CD8-positive, alpha-beta memory T cell (primary cell): ENCODE results near the gene KIFC3. TPM values are rescaled to one million over a fixed set of nuclear protein-coding genes. Genes with fewer than 3 reads are reported as not detected.
"Not testable (repeated sequence)": the region's sequence is repeated elsewhere in the genome, so short reads cannot be mapped to it uniquely, and the experiment has no call there.

ENCODE experiments used
- CTCF ChIA-PET: fragments of 350-600 bp; sonication (Branson Sonifier 250); formaldehyde crosslinking; loops from one replicate; lab custom pipeline; 2021; ENCODE audit warnings: antibody characterized with exemption; lab: Charles Lee
- POLR2A ChIA-PET: fragments of 350-600 bp; sonication (Branson Sonifier 250); formaldehyde crosslinking; loops from one replicate; lab custom pipeline; 2021; ENCODE audit warnings: antibody characterized with exemption; lab: Charles Lee
- DNase-seq, 5 donors: peaks; one replicate each; pipeline versions ENCODE4 v3.0.0 to v3.0.0-alpha.2; 2020 to 2022; ENCODE audit warnings: mixed read lengths in 1 of 5
- H3K27ac ChIP-seq: one replicate; pipeline ENCODE4 v1.7.0; 2013; ENCODE audit warnings: low read depth, mild to moderate bottlenecking, low read length, moderate library complexity
- H3K27me3 ChIP-seq: 2 replicates; pipeline ENCODE4 v1.7.0; 2013; ENCODE audit warnings: low read length, mild to moderate bottlenecking; ENCODE audit not compliant: insufficient read depth, poor library complexity, severe bottlenecking
- H3K36me3 ChIP-seq: 2 replicates; pipeline ENCODE4 v1.7.0; 2013; ENCODE audit warnings: mild to moderate bottlenecking, low read length, moderate library complexity; ENCODE audit not compliant: insufficient read depth
- H3K4me1 ChIP-seq: 2 replicates; pipeline ENCODE4 v1.7.0; 2013; ENCODE audit warnings: mild to moderate bottlenecking, low read length, moderate library complexity; ENCODE audit not compliant: insufficient read depth
- H3K4me3 ChIP-seq: 2 replicates; pipeline ENCODE4 v1.7.0; 2013; ENCODE audit warnings: mild to moderate bottlenecking, low read length
- H3K9me3 ChIP-seq: 2 replicates; pipeline ENCODE4 v1.7.0; 2013; ENCODE audit warnings: mild to moderate bottlenecking, low read length
- H3K27ac Mint-ChIP-seq, 8 donors: one replicate each; pipeline ENCODE4 v1.8.0; 2020 to 2021; ENCODE audit warnings: mixed read lengths in 8 of 8, mild to moderate bottlenecking in 6 of 8, inconsistent platforms in 3 of 8, moderate library complexity in 3 of 8
- H3K27me3 Mint-ChIP-seq, 2 donors: one replicate each; pipeline ENCODE4 v1.8.0; 2020 to 2021; ENCODE audit warnings: mixed read lengths in 2 of 2, mild to moderate bottlenecking in 1 of 2, moderate library complexity in 1 of 2
- H3K36me3 Mint-ChIP-seq, 3 donors: one replicate each; pipeline ENCODE4 v1.8.0; 2020 to 2021; ENCODE audit warnings: mixed read lengths in 3 of 3, inconsistent platforms in 1 of 3, mild to moderate bottlenecking in 1 of 3
- H3K4me1 Mint-ChIP-seq, 3 donors: one replicate each; pipeline ENCODE4 v1.8.0; 2020 to 2021; ENCODE audit warnings: mixed read lengths in 3 of 3, inconsistent platforms in 1 of 3, mild to moderate bottlenecking in 1 of 3
- H3K4me3 Mint-ChIP-seq, 7 donors: one replicate each; pipeline ENCODE4 v1.8.0; 2020 to 2021; ENCODE audit warnings: mixed read lengths in 7 of 7, mild to moderate bottlenecking in 6 of 7, moderate library complexity in 4 of 7, inconsistent platforms in 2 of 7
- H3K9me3 Mint-ChIP-seq, 5 donors: one replicate each; pipeline ENCODE4 v1.8.0; 2020 to 2022; ENCODE audit warnings: mixed read lengths in 5 of 5, mild to moderate bottlenecking in 3 of 5, moderate library complexity in 2 of 5, inconsistent platforms in 1 of 5
- polyA plus RNA-seq: library from polyadenylated mRNA; unstranded; fragments of 300-500 nt; fragmentation: Illumina TruSeq; gene quantifications from one replicate; pipeline ENCODE4 v1.2.3, GENCODE V29; 2021
- total RNA-seq, 2 experiments: library from RNA; stranded (reverse); gene quantifications; one replicate each; pipeline ENCODE4 v1.2.3, GENCODE V29; 2021

The KIFC3 gene
- total and polyA plus RNA-seq, 3 experiments from 2014 or later: 0.82 to 3.2 (median 2.9) TPM

DNA sequence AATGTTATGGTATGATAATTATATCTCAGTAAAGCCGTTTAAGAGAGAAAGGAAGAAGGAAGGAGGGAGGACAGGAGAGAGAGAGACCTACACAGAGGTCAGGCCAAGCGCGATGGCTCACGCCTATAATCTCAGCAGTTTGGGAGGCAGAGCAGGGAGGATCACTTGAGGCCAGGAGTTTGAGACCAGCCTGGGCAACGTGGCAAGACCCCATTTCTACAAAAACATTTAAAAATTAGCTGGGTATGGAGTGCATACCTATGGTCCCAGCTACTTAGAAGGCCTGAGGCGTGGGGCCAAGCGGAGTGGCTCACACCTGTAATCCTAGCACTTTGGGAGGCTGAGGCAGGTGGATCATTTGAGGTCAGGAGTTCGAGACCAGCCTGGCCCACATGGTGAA is 9.0 kb upstream of the KIFC3 start:
- not testable (repeated sequence) for H3K9me3 Mint-ChIP-seq, DNase-seq, H3K27me3 ChIP-seq, H3K27me3 Mint-ChIP-seq, H3K9me3 ChIP-seq, H3K4me3 Mint-ChIP-seq, H3K36me3 ChIP-seq, H3K4me3 ChIP-seq, H3K36me3 Mint-ChIP-seq
- H3K27ac ChIP-seq: peak overlapping the region; percentile 46
- peak overlapping the region in 7 of 8 donors; percentile 16 to 98 (median 91) for H3K27ac Mint-ChIP-seq
- CTCF ChIA-PET: interaction anchor here (3.9 kb wide), 1 partner anchor 11 kb away, joined by 19 read pairs; no protein-coding TSS in a partner anchor
- peaks cover 49 to 57% (median 50%) of the 10 kb centered on the region in 3 donors for H3K4me1 Mint-ChIP-seq
- POLR2A ChIA-PET: interaction anchor here (0.7 to 1.3 kb wide), 2 partner anchors 9 to 51 kb away, joined by 4 to 6 read pairs; partner anchors contain the start of gene KIFC3
- H3K4me1 ChIP-seq: peaks cover 42% of the 10 kb centered on the region

DNA sequence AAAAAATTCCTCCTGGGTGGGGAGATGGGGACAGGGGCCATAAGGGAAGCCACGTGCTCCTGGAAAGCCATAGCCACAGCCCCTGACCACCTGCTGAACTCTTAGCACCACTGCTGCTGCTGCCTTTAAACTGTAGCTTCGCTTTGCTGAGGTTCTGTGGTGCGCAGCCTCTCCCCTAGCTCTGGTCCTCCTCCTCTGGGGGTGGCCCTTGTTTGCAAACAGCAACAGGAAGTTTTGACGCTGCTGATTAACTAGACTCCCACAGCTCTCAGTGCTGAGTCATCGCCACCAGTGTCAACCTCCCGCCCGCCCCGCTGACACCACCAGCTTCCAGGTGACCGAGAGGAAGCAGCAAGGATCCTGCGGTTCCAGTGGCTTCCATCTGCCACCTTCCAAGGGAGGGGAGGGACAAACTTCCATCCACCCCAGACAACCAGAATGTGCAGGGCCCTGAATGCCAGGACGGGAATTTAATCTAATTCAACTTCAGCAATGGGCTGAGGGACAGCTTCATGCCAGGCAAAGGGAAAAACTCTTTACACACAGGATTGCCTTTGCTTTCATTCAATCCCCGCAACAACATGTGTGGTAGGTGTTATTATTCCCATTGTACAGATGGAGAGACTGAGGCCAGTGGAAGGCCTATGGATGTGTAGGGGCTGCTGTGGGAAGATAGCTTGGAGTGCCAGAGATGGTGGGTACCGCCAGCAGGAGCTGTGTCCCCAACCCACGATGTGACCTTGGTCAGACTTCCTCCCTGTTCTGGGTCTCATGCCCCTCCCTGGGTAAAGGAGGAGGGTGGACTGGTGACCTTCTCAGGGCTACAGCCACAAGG is 8.1 kb upstream of the KIFC3 start:
- peaks cover 39 to 48% (median 41%) of the 10 kb centered on the region in 3 donors for H3K4me1 Mint-ChIP-seq
- no peak overlapping the region for H3K4me3 ChIP-seq
- H3K4me3 Mint-ChIP-seq: peak overlapping the region; percentile 7 to 86 (median 71)
- ChIA-PET POLR2A (interaction anchor here (0.5 to 1.3 kb wide), 7 partner anchors 9 to 1326 kb away, joined by 3 to 8 read pairs (median 4); partner anchors contain the start of genes KATNB1 and KIFC3), CTCF (interaction anchor here (1.0 to 3.9 kb wide), 6 partner anchors 8 to 74 kb away, joined by 3 to 19 read pairs (median 4); no protein-coding TSS in a partner anchor)
- no peaks in the 10 kb centered on the region for H3K9me3 Mint-ChIP-seq
- no peaks in the 10 kb centered on the region for H3K9me3 ChIP-seq
- peak overlapping the region; percentile 65 to 98 (median 96) for H3K27ac Mint-ChIP-seq
- H3K27me3 Mint-ChIP-seq: peaks cover 10% of the 10 kb centered on the region in 2 donors
- H3K27ac ChIP-seq: peak overlapping the region; percentile 78
- H3K36me3 ChIP-seq: no peaks in the 10 kb centered on the region
- H3K36me3 Mint-ChIP-seq: no peaks in the 10 kb centered on the region
- H3K4me1 ChIP-seq: peaks cover 33% of the 10 kb centered on the region
- H3K27me3 ChIP-seq: no peaks in the 10 kb centered on the region
- DNase-seq: peak in 4 of 5 donors; percentile 78 to 91 (median 80)

DNA sequence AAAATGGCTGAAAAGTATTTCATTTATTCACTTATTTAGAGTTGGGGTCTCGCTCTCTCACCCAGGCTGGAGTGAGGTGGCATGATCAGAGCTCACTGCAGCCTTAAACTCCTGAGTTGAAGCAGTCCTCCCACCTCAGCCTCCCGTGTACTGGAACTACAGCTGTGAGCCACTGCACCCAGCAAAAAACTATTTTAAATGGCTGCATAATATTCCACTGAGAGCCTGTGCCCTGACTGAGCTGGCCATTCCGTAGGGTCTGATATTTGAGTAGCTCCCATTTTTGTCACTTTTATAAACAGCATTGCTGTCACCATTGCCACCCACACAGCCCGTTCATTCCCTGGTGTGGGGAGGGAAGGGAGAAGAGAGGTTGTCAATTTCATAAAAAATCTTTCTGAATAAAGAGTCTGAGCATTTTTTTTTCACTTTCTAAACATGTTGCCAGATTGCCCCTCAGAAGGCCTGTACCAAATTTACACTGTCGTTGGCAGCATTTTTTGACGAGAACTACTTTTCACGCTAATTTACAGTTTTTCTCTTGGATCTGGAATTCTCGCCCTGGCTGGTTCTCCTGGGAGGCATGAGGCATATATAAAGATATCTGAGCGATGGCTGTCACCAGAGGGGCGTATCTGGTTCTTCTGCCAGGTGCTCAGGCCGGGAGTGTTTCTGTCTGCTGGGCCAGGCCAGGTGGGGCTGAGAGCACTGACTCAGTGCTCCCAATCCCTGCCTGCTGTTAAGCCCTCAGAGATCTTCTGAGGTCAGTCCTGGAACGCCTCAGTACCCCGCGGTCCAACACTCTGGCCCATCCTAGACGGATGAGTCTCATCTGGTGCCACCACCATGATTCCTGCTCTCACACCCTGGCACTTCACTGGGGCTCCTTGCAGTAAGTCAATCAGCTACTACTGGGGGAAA is 7.2 kb upstream of the KIFC3 start:
- Histone ChIP-seq H3K9me3 (no peaks in the 10 kb centered on the region), H3K4me3 (no peak overlapping the region), H3K27me3 (no peaks in the 10 kb centered on the region), H3K36me3 (no peaks in the 10 kb centered on the region), H3K27ac (peak overlapping the region; percentile 78), H3K4me1 (peaks cover 33% of the 10 kb centered on the region)
- peak overlapping the region; percentile 7 to 86 (median 71) for H3K4me3 Mint-ChIP-seq
- H3K36me3 Mint-ChIP-seq: no peaks in the 10 kb centered on the region
- DNase-seq: peak in 1 of 5 donors; percentile 17
- ChIA-PET CTCF (interaction anchor here (1.0 to 3.9 kb wide), 8 partner anchors 9 to 190 kb away, joined by 3 to 19 read pairs (median 4); no protein-coding TSS in a partner anchor), POLR2A (interaction anchor here (0.8 to 1.9 kb wide), 6 partner anchors 8 to 557 kb away, joined by 3 to 6 read pairs (median 4); partner anchors contain the start of genes KATNB1 and KIFC3)
- peaks cover 35 to 42% (median 35%) of the 10 kb centered on the region in 3 donors for H3K4me1 Mint-ChIP-seq
- peaks cover 10% of the 10 kb centered on the region in 2 donors for H3K27me3 Mint-ChIP-seq
- H3K27ac Mint-ChIP-seq: peak overlapping the region; percentile 65 to 98 (median 96)
- no peaks in the 10 kb centered on the region for H3K9me3 Mint-ChIP-seq

DNA sequence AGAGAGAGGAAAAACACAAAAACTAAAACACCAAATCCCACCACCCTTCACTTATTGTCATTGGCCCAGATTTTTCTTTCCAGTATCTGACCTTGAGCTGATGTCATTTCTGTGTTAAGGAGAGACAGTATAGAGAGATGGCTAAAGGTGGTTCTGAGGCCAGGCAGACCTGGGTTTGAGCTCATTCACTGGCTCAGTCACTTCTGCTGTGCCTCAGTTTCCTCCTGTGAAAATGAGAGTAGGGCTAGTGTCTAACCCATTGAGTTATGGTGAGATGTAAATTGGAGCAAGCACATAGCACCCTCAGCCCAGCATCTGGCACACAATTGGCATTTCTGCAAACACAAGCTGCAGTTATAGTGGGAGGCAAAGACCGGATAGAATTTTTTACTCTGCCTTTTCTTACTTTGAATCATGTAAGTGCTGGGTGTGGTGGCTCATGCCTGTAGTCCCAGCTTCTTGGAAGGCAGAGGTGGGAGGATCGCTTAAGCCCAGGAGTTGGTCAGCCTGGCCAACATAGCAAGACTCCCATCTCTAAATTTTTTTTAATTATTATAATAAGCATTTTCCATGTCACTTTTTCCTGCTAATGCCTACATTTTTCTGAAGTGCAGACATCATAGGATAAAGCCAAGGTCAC is 6.4 kb upstream of the KIFC3 start:
- H3K9me3 ChIP-seq: no peaks in the 10 kb centered on the region
- H3K27ac Mint-ChIP-seq: peak overlapping the region in 7 of 8 donors; percentile 44 to 90 (median 75)
- POLR2A ChIA-PET: interaction anchor here (1.9 kb wide), 1 partner anchor 9 kb away, joined by 5 read pairs; no protein-coding TSS in a partner anchor
- peaks cover 10% of the 10 kb centered on the region in 2 donors for H3K27me3 Mint-ChIP-seq
- H3K27me3 ChIP-seq: no peaks in the 10 kb centered on the region
- peaks cover 27 to 38% (median 35%) of the 10 kb centered on the region in 3 donors for H3K4me1 Mint-ChIP-seq
- H3K4me3 Mint-ChIP-seq: peak overlapping the region; percentile 4 to 81 (median 64)
- H3K36me3 Mint-ChIP-seq: no peaks in the 10 kb centered on the region
- DNase-seq: no peak
- CTCF ChIA-PET: interaction anchor here (1.2 to 3.9 kb wide), 5 partner anchors 9 to 191 kb away, joined by 3 to 19 read pairs (median 4); no protein-coding TSS in a partner anchor
- no peak overlapping the region for H3K4me3 ChIP-seq
- no peaks in the 10 kb centered on the region for H3K9me3 Mint-ChIP-seq
- H3K27ac ChIP-seq: no peak overlapping the region
- peaks cover 33% of the 10 kb centered on the region for H3K4me1 ChIP-seq
- no peaks in the 10 kb centered on the region for H3K36me3 ChIP-seq

DNA sequence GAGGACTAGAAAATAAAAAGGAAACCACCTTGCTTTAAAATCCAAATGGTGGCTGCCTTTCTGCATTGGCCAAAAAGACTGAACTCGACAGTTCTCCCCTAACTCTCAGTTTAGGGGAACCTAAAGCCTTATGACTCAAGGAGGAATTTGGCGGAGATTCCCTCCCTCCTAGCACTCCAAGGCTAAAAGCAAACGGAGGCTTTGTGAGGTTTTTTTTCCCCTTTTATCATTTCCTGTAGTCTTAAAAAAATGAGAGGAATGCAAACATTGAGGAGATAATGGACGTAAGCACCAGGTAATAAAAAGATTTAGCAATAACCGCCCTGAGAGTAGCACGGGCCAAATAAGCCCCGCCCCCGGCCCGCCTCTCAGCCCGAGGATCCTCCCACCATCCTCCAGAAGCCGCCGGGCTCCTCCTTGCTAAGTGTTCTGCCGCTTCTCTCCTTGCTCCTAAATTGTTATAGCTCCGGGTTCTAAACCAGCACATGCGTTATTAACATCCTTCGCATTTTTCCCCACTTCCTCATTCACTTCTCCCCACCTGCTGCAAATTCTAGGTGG is 5.8 kb upstream of the KIFC3 start:
- Histone ChIP-seq H3K4me3 (no peak overlapping the region), H3K27me3 (no peaks in the 10 kb centered on the region), H3K36me3 (no peaks in the 10 kb centered on the region), H3K27ac (no peak overlapping the region), H3K9me3 (no peaks in the 10 kb centered on the region), H3K4me1 (peaks cover 34% of the 10 kb centered on the region)
- H3K4me1 Mint-ChIP-seq: peaks cover 28 to 40% (median 37%) of the 10 kb centered on the region in 3 donors
- DNase-seq: peak in 4 of 5 donors; percentile 32 to 72 (median 62)
- no peaks in the 10 kb centered on the region for H3K36me3 Mint-ChIP-seq
- H3K27ac Mint-ChIP-seq: peak overlapping the region in 6 of 8 donors; percentile 55 to 90 (median 76)
- H3K4me3 Mint-ChIP-seq: peak overlapping the region; percentile 4 to 81 (median 64)
- H3K27me3 Mint-ChIP-seq: peaks cover 10 to 11% of the 10 kb centered on the region in 2 donors
- H3K9me3 Mint-ChIP-seq: no peaks in the 10 kb centered on the region
- ChIA-PET POLR2A (interaction anchor here (1.9 kb wide), 1 partner anchor 9 kb away, joined by 5 read pairs; no protein-coding TSS in a partner anchor), CTCF (interaction anchor here (0.9 to 1.4 kb wide), 3 partner anchors 10 to 58 kb away, joined by 3 to 4 read pairs (median 4); no protein-coding TSS in a partner anchor)

DNA sequence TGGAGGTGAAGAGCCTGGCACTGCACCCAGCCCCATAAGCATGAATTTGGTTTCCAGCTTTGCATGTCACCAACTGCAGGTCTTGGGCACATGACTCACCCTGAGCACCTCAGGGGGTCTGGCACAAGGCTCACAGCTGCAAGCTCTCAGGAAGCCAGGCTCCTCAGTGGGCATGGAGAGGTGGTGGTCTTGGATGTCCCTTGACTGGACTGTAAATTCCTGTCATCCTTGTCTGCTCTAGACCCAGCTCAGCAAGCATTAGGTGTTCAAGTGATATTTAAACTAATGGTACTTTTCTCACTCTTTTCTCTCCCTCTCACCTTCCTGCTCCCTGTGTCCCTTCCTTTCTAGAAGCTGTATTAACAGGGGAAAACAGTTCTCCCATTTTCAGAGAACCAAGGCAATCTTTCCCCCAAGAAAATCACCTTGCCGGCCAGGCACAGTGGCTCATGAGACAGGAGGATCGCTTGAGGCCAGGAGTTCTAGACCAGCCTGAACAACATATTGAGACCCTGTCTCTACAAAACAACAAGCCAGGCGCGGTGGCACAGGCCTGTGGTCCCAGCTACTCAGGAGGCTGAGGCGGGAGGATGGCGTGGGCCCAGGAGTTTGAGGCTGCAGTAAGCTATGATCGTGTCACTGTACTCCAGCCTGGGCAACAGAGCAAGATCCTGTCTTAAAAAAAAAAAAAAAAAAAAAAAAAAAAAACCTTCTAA is 5.1 kb upstream of the KIFC3 start:
- ChIA-PET POLR2A (interaction anchor here (1.9 kb wide), 1 partner anchor 8 kb away, joined by 5 read pairs; no protein-coding TSS in a partner anchor), CTCF (interaction anchor here (0.9 to 1.8 kb wide), 4 partner anchors 9 to 59 kb away, joined by 3 to 4 read pairs (median 4); no protein-coding TSS in a partner anchor)
- Mint-ChIP-seq H3K4me3 (peak overlapping the region in 1 of 7 donors; percentile 11), H3K27me3 (peaks cover 14 to 15% of the 10 kb centered on the region in 2 donors), H3K4me1 (peaks cover 34 to 46% (median 44%) of the 10 kb centered on the region in 3 donors), H3K9me3 (peaks cover 0 to 2% (median 0%) of the 10 kb centered on the region in 5 donors), H3K36me3 (peaks cover 0 to 2% (median 1%) of the 10 kb centered on the region in 3 donors), H3K27ac (peak overlapping the region in 3 of 8 donors; percentile 21 to 61 (median 55))
- no peaks in the 10 kb centered on the region for H3K9me3 ChIP-seq
- H3K27ac ChIP-seq: no peak overlapping the region
- H3K4me3 ChIP-seq: no peak overlapping the region
- peaks cover 39% of the 10 kb centered on the region for H3K4me1 ChIP-seq
- no peaks in the 10 kb centered on the region for H3K27me3 ChIP-seq
- peak in 1 of 5 donors; percentile 20 for DNase-seq
- H3K36me3 ChIP-seq: no peaks in the 10 kb centered on the region
